Measurements from ENCODE around the gene ITGA3. TPM values are rescaled to one million over a fixed set of nuclear protein-coding genes. Genes with fewer than 3 reads are reported as not detected.

The ITGA3 gene
- total RNA-seq, 5 donors from 2014 or later (not counting 1 experiment from before 2014, with no cell fraction given), result 8.5 to 20.0 (median 14.8) TPM

GRCh38 chr17:50029185-50029584 lies 26.7 kb upstream of the ITGA3 start:
- Histone ChIP-seq H3K36me3 (ENCODE audit: control insufficient read depth in 2 of 2, extremely low read depth in 1 of 2, insufficient read depth in 1 of 2, low read length in 1 of 2) (no peaks in the 10 kb centered on the region), H3K27me3 (replicated peaks in 1 of 2; ENCODE audit: control insufficient read depth in 2 of 2, extremely low read depth in 1 of 2, insufficient read depth in 2 of 2, low read length in 1 of 2) (peaks cover 2 to 42% of the 10 kb centered on the region in 2 experiments), H3K4me1 (ENCODE audit: control insufficient read depth in 1 of 2, extremely low read depth in 1 of 2, insufficient read depth in 2 of 2, low read length in 2 of 2) (peaks cover 0 to 11% of the 10 kb centered on the region in 2 experiments), H3K4me3 (ENCODE audit: control insufficient read depth in 1 of 2, extremely low read depth in 1 of 2, low read length in 1 of 2) (no peak overlapping the region), H3K27ac (ENCODE audit: low read length) (no peak overlapping the region), H3K9me3 (no peaks in the 10 kb centered on the region)
- Mint-ChIP-seq H3K4me3 (no peak overlapping the region), H3K9me3 (no peaks in the 10 kb centered on the region), H3K27ac (no peak overlapping the region), H3K4me1 (peaks cover 11 to 17% (median 16%) of the 10 kb centered on the region in 3 donors), H3K36me3 (no peaks in the 10 kb centered on the region), H3K27me3 (peaks cover 23% of the 10 kb centered on the region in 2 donors)
- 79% methylated on average over 6 of the region's 7 CpGs for WGBS (ENCODE audit: insufficient coverage)
- ChIA-PET CTCF (interaction anchor here (0.7 to 1.7 kb wide), 3 partner anchors 31 to 302 kb away, joined by 3 to 7 read pairs (median 4); no protein-coding TSS in a partner anchor), POLR2A (no interaction called here)
- DNase-seq (no peak), ATAC-seq (replicated peaks in 1 of 4) (no peak)

- H3K4me3 Mint-ChIP-seq, result no peak overlapping the region
- ChIA-PET CTCF (interaction anchor here in 1 of 2 donors (2.1 kb wide), 1 partner anchor 36 kb away, joined by 5 read pairs; no protein-coding TSS in a partner anchor), POLR2A (no interaction called here)
- no peaks in the 10 kb centered on the region for H3K36me3 Mint-ChIP-seq
- H3K4me1 Mint-ChIP-seq, result peaks cover 0 to 6% (median under 1%) of the 10 kb centered on the region in 3 donors
- Histone ChIP-seq H3K36me3 (ENCODE audit: control insufficient read depth in 2 of 2, extremely low read depth in 1 of 2, insufficient read depth in 1 of 2, low read length in 1 of 2) (no peaks in the 10 kb centered on the region), H3K27me3 (replicated peaks in 1 of 2; ENCODE audit: control insufficient read depth in 2 of 2, extremely low read depth in 1 of 2, insufficient read depth in 2 of 2, low read length in 1 of 2) (peaks cover 2 to 42% of the 10 kb centered on the region in 2 experiments), H3K27ac (ENCODE audit: low read length) (no peak overlapping the region), H3K4me3 (ENCODE audit: control insufficient read depth in 1 of 2, extremely low read depth in 1 of 2, low read length in 1 of 2) (no peak overlapping the region), H3K9me3 (no peaks in the 10 kb centered on the region), H3K4me1 (ENCODE audit: control insufficient read depth in 1 of 2, extremely low read depth in 1 of 2, insufficient read depth in 2 of 2, low read length in 2 of 2) (no peaks in the 10 kb centered on the region)
- peaks cover 12 to 15% of the 10 kb centered on the region in 2 donors for H3K27me3 Mint-ChIP-seq
- ATAC-seq (replicated peaks in 1 of 4), result no peak
- H3K9me3 Mint-ChIP-seq, result no peaks in the 10 kb centered on the region
- WGBS (ENCODE audit: insufficient coverage), result 75% methylated on average over 3 of the region's 6 CpGs
- H3K27ac Mint-ChIP-seq, result no peak overlapping the region
- DNase-seq, result no peak
These were observed 22.6 kb upstream of the ITGA3 start for GRCh38 chr17:50033316-50033715.

DNA sequence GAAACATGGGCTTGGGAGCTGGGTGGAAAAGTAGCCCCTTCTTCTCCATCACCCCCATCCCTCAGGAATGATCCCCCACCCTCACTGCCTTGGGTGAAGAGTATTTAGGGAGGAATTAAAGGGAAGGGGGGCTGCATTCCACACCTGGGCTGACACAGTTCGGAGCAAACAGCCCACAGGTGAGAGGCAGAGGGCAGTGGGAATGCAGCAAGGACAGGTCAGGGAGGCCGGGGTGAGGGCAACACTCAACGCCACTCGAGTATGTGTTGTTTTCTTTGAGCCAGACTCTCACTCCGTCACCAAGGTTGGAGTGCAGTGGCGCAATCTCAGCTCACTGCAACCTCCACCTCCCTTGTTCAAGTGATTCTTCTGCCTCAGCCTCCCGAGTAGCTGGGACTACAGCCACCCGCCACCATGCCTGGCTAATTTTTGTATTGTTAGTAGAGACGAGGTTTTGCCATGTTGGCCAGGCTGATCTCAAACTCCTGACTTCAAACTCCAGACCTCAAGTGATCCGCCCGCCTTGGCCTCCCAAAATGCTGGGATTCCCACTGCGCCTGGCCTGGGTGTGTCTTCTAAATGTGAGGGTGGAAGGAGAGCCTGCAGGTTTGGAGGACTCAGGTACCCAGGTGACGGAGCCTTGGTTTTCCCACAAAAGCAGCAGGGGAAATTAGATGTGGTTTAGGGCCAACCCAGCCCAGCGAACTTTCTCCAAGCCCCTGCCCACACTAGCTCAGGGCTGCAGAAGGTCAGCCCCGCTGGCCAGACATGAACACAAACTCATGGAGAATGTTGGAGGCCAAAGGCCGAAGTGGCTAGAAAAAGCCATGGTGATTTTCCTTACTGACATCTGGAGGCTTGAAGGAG lies 21.2 kb upstream of the ITGA3 start:
- 70% methylated on average over 8 of the region's 16 CpGs for WGBS (ENCODE audit: insufficient coverage)
- ATAC-seq (replicated peaks in 1 of 4) (no peak), DNase-seq (no peak)
- Histone ChIP-seq H3K36me3 (ENCODE audit: control insufficient read depth in 2 of 2, extremely low read depth in 1 of 2, insufficient read depth in 1 of 2, low read length in 1 of 2) (no peaks in the 10 kb centered on the region), H3K4me3 (ENCODE audit: control insufficient read depth in 1 of 2, extremely low read depth in 1 of 2, low read length in 1 of 2) (no peak overlapping the region), H3K27me3 (replicated peaks in 1 of 2; ENCODE audit: control insufficient read depth in 2 of 2, extremely low read depth in 1 of 2, insufficient read depth in 2 of 2, low read length in 1 of 2) (peaks cover 2 to 32% of the 10 kb centered on the region in 2 experiments), H3K4me1 (ENCODE audit: control insufficient read depth in 1 of 2, extremely low read depth in 1 of 2, insufficient read depth in 2 of 2, low read length in 2 of 2) (no peaks in the 10 kb centered on the region), H3K27ac (ENCODE audit: low read length) (no peak overlapping the region), H3K9me3 (no peaks in the 10 kb centered on the region)
- H3K4me1 Mint-ChIP-seq, result no peaks in the 10 kb centered on the region
- no peak overlapping the region for H3K27ac Mint-ChIP-seq
- H3K9me3 Mint-ChIP-seq, result no peaks in the 10 kb centered on the region
- H3K36me3 Mint-ChIP-seq, result no peaks in the 10 kb centered on the region
- ChIA-PET CTCF (interaction anchor here (0.5 to 0.6 kb wide), 3 partner anchors 14 to 91 kb away, joined by 3 read pairs; no protein-coding TSS in a partner anchor), POLR2A (no interaction called here)
- no peak overlapping the region for H3K4me3 Mint-ChIP-seq
- H3K27me3 Mint-ChIP-seq, result peaks cover 3 to 9% of the 10 kb centered on the region in 2 donors

DNA sequence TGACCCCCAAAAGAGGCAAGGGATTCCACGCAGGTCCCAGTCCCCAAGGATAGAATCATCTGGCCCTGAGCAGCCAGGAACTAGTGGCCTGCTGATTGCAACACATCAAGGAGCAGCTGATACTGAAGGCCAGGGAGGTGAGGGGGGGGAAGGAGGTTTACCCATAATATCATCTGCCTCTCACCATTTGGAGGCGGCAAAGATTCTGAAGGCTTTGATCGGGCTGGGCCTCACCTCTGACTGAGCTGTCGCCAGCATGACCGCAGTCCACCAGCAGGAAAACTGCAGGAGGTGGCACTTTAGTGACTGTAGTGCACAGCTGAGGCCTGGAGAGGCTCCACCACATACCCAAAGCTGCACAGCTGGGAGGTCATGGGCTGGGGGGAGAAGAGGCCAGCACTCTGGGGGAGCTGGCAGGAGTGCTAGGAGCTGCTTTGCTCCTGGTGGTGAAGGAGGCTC lies 20.5 kb upstream of the ITGA3 start:
- POLR2A ChIA-PET, result no interaction called here
- ATAC-seq (replicated peaks in 1 of 4) (no peak), DNase-seq (no peak)
- CTCF ChIA-PET, result no interaction called here
- no peaks in the 10 kb centered on the region for H3K9me3 Mint-ChIP-seq
- H3K27ac Mint-ChIP-seq, result no peak overlapping the region
- Histone ChIP-seq H3K4me1 (ENCODE audit: control insufficient read depth in 1 of 2, extremely low read depth in 1 of 2, insufficient read depth in 2 of 2, low read length in 2 of 2) (no peaks in the 10 kb centered on the region), H3K27ac (ENCODE audit: low read length) (no peak overlapping the region), H3K27me3 (replicated peaks in 1 of 2; ENCODE audit: control insufficient read depth in 2 of 2, extremely low read depth in 1 of 2, insufficient read depth in 2 of 2, low read length in 1 of 2) (peaks cover 2 to 32% of the 10 kb centered on the region in 2 experiments), H3K36me3 (ENCODE audit: control insufficient read depth in 2 of 2, extremely low read depth in 1 of 2, insufficient read depth in 1 of 2, low read length in 1 of 2) (no peaks in the 10 kb centered on the region), H3K4me3 (ENCODE audit: control insufficient read depth in 1 of 2, extremely low read depth in 1 of 2, low read length in 1 of 2) (no peak overlapping the region), H3K9me3 (no peaks in the 10 kb centered on the region)
- no peaks in the 10 kb centered on the region for H3K4me1 Mint-ChIP-seq
- H3K4me3 Mint-ChIP-seq, result no peak overlapping the region
- H3K27me3 Mint-ChIP-seq, result peaks cover 3 to 6% of the 10 kb centered on the region in 2 donors
- WGBS (ENCODE audit: insufficient coverage), result 93% methylated on average over 3 of the region's 5 CpGs
- H3K36me3 Mint-ChIP-seq, result no peaks in the 10 kb centered on the region

DNA sequence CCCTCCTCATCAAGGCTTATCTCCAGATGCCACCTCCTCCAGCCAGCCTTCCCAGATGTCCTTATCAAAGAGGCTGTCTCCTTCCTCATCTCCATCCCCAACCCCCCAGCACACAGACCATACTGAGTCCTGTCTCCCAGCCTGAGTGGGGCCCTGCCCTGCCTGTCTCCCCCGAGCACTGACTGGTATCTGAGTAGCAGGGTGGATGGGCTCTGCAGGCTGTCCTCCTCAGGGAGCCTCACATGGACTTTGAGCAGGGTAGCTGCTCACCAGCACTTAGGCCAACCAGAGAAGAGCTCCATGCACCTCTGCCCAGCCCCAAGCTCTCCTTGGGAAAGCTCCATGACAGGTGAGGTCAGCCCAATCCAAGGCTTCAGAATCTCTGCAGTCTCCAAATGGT lies 20.0 kb upstream of the ITGA3 start:
- no peak overlapping the region for H3K4me3 Mint-ChIP-seq
- Histone ChIP-seq H3K27me3 (replicated peaks in 1 of 2; ENCODE audit: control insufficient read depth in 2 of 2, extremely low read depth in 1 of 2, insufficient read depth in 2 of 2, low read length in 1 of 2) (peaks cover 2 to 32% of the 10 kb centered on the region in 2 experiments), H3K27ac (ENCODE audit: low read length) (no peak overlapping the region), H3K36me3 (ENCODE audit: control insufficient read depth in 2 of 2, extremely low read depth in 1 of 2, insufficient read depth in 1 of 2, low read length in 1 of 2) (no peaks in the 10 kb centered on the region), H3K9me3 (no peaks in the 10 kb centered on the region), H3K4me3 (ENCODE audit: control insufficient read depth in 1 of 2, extremely low read depth in 1 of 2, low read length in 1 of 2) (no peak overlapping the region), H3K4me1 (ENCODE audit: control insufficient read depth in 1 of 2, extremely low read depth in 1 of 2, insufficient read depth in 2 of 2, low read length in 2 of 2) (no peaks in the 10 kb centered on the region)
- peaks cover 3 to 5% of the 10 kb centered on the region in 2 donors for H3K27me3 Mint-ChIP-seq
- DNase-seq (no peak), ATAC-seq (replicated peaks in 1 of 4) (no peak)
- H3K36me3 Mint-ChIP-seq, result no peaks in the 10 kb centered on the region
- ChIA-PET POLR2A (no interaction called here), CTCF (no interaction called here)
- no peaks in the 10 kb centered on the region for H3K4me1 Mint-ChIP-seq
- no peaks in the 10 kb centered on the region for H3K9me3 Mint-ChIP-seq
- no peak overlapping the region for H3K27ac Mint-ChIP-seq
- no CpG with 5 or more reads among the region's 1 CpG for WGBS (ENCODE audit: insufficient coverage)

GRCh38 chr17:50036455-50037261 lies 19.3 kb upstream of the ITGA3 start:
- ATAC-seq (replicated peaks in 1 of 4), result no peak
- no peaks in the 10 kb centered on the region for H3K36me3 Mint-ChIP-seq
- Histone ChIP-seq H3K9me3 (no peaks in the 10 kb centered on the region), H3K36me3 (ENCODE audit: control insufficient read depth in 2 of 2, extremely low read depth in 1 of 2, insufficient read depth in 1 of 2, low read length in 1 of 2) (no peaks in the 10 kb centered on the region), H3K27ac (ENCODE audit: low read length) (no peak overlapping the region), H3K4me3 (ENCODE audit: control insufficient read depth in 1 of 2, extremely low read depth in 1 of 2, low read length in 1 of 2) (no peak overlapping the region), H3K27me3 (replicated peaks in 1 of 2; ENCODE audit: control insufficient read depth in 2 of 2, extremely low read depth in 1 of 2, insufficient read depth in 2 of 2, low read length in 1 of 2) (peaks cover 2 to 29% of the 10 kb centered on the region in 2 experiments), H3K4me1 (ENCODE audit: control insufficient read depth in 1 of 2, extremely low read depth in 1 of 2, insufficient read depth in 2 of 2, low read length in 2 of 2) (no peaks in the 10 kb centered on the region)
- ChIA-PET POLR2A (no interaction called here), CTCF (no interaction called here)
- no peak overlapping the region for H3K4me3 Mint-ChIP-seq
- H3K9me3 Mint-ChIP-seq, result no peaks in the 10 kb centered on the region
- peaks cover 5% of the 10 kb centered on the region in 2 donors for H3K27me3 Mint-ChIP-seq
- H3K4me1 Mint-ChIP-seq, result no peaks in the 10 kb centered on the region
- H3K27ac Mint-ChIP-seq, result no peak overlapping the region
- no peak for DNase-seq
- WGBS (ENCODE audit: insufficient coverage), result 58% methylated on average over 4 of the region's 11 CpGs

Data from T-cell (primary cell).